Measurements from ENCODE around the gene COL4A2.

Gene COL4A2

GRCh38 chr13:110322126-110322827, 15.2 kb downstream of the COL4A2 start:
- DNase-seq (ENCODE audit: low read depth in 2 of 2) = no peak

- DNase-seq (ENCODE audit: low read depth in 2 of 2) = no peak
Measured at GRCh38 chr13:110322828-110323171, 15.7 kb downstream of the COL4A2 start.

DNA sequence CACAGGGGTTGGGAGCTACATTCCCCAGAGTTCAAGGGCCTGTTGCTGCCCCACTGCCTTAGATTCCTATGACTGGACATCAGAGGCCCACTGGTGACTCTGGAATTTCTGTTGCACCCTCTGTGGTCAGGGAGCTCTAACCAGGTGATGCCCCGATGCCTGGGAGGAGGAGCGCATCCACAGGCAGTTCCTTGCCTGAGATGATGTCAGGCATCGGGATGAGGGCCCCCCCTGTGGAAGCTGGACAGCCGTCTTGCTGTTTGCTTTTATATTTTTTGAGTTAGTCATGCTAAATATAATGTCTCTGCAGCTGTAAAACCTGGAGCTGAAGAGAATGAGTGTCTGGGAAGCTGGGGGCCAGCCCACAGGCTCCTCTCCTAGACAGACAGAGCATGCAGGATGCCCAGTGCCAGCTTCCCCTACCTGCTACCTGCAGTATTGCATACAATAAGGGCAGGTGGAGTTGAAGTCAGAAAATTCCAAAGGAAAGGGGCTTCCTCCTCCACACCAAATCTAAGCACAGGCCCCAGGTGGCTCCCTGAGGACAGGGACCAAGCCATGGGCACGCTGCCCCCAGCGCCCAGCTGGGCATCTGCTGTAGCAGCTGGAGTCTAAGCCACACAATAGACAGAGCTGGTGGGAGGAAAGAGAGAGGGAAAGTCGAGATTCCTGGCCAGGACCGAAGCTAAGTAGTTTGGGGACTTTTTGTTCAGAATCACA, 16.2 kb downstream of the COL4A2 start:
- DNase-seq (ENCODE audit: low read depth in 2 of 2) = no peak

GRCh38 chr13:110324026-110324749, 17.1 kb downstream of the COL4A2 start:
- DNase-seq (ENCODE audit: low read depth in 2 of 2) = no peak

DNA sequence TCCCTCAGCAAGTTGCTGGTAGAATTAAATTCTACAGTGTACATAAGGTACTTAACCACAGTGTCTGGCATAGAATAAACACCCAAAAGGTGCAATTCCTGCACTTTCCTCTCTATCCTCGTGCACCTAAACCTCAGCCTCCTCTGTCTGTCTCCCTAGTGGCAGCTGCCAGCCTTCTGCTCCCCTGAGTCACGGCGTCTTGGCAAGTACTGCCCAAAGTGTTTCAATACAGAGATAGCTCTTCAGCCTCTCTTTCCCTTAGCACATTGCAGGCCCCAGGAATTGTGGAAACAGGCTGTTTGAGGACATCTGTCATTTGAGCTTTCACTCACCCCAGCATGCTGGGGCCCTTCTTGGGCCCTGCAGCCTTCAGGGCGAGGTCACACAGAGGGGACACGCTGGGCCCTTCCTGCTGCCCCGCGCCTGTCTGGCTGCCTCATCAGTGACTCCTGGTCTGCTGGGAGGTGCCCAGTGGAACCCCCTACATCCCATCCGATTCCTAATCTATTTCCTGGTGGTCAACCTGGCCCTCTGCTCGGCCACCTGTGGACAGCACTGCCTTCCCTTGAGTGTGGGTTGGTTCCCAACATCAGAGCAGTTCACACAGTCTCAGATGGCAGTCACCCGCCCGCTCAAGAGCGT, 19.3 kb downstream of the COL4A2 start:
- DNase-seq (ENCODE audit: low read depth in 2 of 2) = no peak

DNA sequence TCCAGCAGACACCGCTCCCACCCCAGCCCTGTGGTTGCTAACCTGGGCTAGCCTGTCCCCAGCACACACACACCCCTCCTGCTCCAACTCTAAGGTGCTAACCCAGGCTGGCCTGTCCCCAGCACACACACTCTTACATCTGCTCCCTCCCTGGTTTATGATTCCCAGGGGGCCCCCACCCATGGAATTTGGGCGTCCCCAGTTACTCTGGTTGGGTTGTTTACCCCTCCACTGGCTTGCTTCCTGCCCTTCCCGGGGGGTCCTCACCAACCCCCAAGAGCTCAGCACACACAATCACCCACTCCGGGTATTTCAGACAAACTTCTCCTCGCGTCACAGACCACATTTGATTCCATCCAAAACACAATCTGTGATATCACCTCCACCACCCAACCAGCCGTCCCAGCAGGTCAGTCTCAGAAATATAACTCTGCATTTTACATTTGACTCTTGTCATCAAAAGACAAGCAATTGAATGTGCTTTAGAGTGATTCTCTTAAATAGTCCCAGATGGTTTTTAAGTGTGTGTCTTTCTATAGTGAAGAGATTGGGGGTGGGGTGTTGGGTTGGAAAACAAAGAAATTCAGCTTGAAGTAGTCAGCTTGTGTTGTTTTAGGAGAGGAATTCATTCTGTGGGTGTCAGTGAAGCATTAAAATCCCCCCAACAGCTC, 20.1 kb downstream of the COL4A2 start:
- DNase-seq (ENCODE audit: low read depth in 2 of 2) = peak; percentile 82 to 83

- no peak for DNase-seq (ENCODE audit: low read depth in 2 of 2)
Measured at GRCh38 chr13:110328573-110328972, 21.5 kb downstream of the COL4A2 start.

DNA sequence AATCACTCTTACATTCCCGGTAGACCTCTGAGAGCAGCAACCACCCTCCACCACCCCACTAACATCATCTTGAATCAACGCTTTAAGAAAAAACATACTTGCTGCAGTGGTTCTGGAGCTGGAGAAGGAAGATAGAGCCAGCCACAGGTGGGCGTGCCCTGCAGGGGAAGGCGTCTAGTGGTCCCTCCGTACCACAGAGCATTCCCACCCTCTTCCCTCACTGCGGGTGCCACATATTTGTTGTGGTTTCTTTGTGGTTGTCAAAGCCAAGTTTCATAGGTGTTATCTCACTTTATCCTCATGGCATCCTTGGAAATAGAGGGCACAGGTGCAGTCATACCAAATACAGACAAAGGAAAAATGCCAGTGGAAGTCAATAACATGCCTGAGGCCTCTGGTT, 22.2 kb downstream of the COL4A2 start:
- no peak for DNase-seq (ENCODE audit: low read depth in 2 of 2)

- DNase-seq (ENCODE audit: low read depth in 2 of 2) = no peak
Measured at GRCh38 chr13:110329798-110330461, 22.8 kb downstream of the COL4A2 start.

GRCh38 chr13:110330491-110331011, 23.5 kb downstream of the COL4A2 start:
- DNase-seq (ENCODE audit: low read depth in 2 of 2) = no peak

DNA sequence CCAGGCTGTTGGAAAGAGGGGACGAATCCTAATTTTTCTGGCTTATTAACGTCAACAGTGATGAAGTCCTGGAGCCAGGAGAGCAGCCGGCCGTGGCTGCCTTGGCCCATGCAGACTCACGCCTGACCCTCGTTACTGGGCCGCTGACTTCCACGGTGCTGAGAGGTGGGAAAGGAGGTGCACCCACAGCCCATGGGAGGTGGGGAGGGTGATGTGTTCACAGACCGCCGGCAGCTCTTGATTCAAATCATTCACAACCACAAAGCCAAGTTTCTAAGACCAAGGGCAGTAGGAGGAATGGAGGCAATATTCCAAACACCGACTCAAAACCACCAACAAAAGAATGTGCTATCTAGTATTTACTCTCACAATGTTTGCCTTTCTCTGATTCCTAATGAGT, 24.3 kb downstream of the COL4A2 start:
- DNase-seq (ENCODE audit: low read depth in 2 of 2) = no peak

- DNase-seq (ENCODE audit: low read depth in 2 of 2) = no peak
Measured at GRCh38 chr13:110332750-110333149, 25.7 kb downstream of the COL4A2 start.

- no peak for DNase-seq (ENCODE audit: low read depth in 2 of 2)
Measured at GRCh38 chr13:110333837-110334236, 26.8 kb downstream of the COL4A2 start.

DNA sequence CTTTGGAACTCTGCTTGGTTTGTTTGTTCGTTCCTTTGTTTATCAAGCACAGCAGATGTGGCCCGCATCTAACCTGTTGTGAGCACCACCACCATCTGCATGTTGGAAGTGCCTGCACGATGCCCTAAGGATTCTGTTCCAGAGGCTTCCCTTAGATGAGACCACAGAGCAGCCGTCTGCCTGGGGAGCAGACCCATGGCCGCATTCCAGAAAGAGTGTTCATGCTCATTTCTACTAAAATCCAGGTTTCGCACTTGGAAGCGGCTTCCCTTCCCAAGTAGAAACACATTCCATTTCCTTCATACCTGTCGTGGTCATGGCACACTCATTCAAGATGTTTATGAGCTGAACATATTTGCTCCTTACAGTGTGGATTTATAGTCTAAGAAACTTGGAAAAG, 27.2 kb downstream of the COL4A2 start:
- DNase-seq (ENCODE audit: low read depth in 2 of 2) = peak; percentile 77 to 79

- no peak for DNase-seq (ENCODE audit: low read depth in 2 of 2)
Measured at GRCh38 chr13:110334841-110335490, 27.9 kb downstream of the COL4A2 start.

GRCh38 chr13:110336108-110336507, 29.0 kb downstream of the COL4A2 start:
- DNase-seq (ENCODE audit: low read depth in 2 of 2) = no peak

- DNase-seq (ENCODE audit: low read depth in 2 of 2) = no peak
Measured at GRCh38 chr13:110336681-110337080, 29.6 kb downstream of the COL4A2 start.

- DNase-seq (ENCODE audit: low read depth in 2 of 2) = no peak
Measured at GRCh38 chr13:110337247-110337646, 30.2 kb downstream of the COL4A2 start.

DNA sequence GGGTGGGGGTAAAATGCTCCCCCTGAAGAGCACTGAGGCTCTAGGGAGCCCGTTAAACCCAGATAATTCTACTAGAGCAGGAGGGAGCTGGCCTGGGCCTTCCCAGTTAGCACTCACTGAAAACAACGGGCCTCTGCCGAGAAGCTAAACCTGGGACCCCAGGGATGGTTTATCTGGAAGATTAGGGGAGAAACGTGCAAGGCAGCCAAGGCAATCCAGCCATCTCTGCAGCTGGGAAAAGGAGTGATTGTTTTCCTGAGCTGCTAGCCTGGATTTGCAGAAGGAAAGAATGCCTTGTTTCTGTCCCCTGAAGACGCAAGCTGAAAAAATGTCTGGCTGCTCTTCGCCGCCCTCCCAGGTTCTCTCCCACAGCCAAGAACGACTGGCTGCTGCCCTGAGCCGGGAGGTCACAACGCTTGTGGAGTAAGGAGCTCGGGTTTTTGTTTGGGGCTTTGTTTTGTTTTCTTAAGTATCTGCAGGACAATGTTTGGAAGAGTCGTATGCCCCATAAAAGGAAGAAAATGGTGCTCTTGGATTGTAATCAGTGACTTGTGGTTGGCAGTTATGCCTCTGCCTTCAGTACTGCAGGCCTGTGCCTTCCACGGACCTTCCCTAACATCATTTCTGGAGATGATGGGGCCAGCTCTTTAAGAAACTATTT, 31.5 kb downstream of the COL4A2 start:
- DNase-seq (ENCODE audit: low read depth in 2 of 2) = no peak

DNA sequence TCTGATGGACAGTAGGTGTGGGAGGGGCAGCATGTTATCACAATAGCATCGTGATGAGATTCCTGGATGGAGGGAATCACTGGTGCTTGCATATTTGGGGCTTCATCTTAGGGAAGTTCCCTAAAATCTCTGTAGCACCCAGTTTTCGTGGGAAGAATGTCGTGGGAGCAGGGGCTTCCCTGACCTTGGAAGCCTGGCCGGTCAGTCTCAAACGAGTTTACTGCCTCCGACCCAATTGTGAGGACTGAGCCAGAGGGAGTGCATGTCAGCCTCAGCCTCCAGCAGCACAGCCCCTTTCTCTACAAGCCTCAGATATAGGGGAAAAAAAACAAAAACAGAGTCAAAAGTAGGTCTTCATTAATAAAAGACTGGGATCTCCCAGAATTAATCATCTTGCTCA, 32.2 kb downstream of the COL4A2 start:
- DNase-seq (ENCODE audit: low read depth in 2 of 2) = no peak
